Eye (tissue), 1 donor: ENCODE results near the gene AGPAT1.
A peak's percentile ranks its signal among the peaks of the same experiment; 100 is the strongest.

ENCODE experiments used
- DNase-seq: peaks from one replicate; pipeline ENCODE4 v3.0.0-alpha.2; 2015

The AGPAT1 gene

DNA sequence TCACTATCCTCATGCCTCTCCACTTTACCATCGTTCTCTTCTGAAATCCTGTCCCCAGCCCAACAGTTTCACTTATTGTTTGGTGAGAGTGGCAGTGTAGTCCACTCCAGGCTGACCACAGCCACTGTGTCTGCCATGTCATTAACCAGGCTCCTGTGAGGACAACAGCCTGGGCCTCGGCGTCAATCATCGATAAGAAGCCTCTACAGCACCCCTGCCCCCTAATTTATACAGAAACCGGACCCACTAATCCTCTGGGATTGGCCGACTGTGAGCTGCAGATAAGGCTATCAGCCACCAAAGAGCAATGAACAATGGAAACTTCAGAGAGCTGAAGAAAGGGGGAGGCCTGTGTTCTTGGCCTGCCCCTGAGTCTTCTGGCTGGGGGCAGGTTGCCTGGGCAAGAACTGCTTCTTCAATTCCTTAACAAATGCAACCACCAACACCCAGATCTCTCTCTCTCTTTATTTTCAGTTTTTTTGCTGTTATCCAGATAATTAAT is 8.1 kb downstream of the AGPAT1 start:
- DNase-seq: no peak

GRCh38 chr6:32167154-32167760 is 8.6 kb downstream of the AGPAT1 start:
- no peak for DNase-seq

- DNase-seq: no peak
Observed at GRCh38 chr6:32166411-32167061, 9.3 kb downstream of the AGPAT1 start.

- DNase-seq: no peak
Observed at GRCh38 chr6:32164295-32164694, 11.6 kb downstream of the AGPAT1 start, which contains the start of gene EGFL8. EGFL8 (plus strand) TSS chr6:32164595; CDS start chr6:32166166, 1,571 bp downstream.

DNA sequence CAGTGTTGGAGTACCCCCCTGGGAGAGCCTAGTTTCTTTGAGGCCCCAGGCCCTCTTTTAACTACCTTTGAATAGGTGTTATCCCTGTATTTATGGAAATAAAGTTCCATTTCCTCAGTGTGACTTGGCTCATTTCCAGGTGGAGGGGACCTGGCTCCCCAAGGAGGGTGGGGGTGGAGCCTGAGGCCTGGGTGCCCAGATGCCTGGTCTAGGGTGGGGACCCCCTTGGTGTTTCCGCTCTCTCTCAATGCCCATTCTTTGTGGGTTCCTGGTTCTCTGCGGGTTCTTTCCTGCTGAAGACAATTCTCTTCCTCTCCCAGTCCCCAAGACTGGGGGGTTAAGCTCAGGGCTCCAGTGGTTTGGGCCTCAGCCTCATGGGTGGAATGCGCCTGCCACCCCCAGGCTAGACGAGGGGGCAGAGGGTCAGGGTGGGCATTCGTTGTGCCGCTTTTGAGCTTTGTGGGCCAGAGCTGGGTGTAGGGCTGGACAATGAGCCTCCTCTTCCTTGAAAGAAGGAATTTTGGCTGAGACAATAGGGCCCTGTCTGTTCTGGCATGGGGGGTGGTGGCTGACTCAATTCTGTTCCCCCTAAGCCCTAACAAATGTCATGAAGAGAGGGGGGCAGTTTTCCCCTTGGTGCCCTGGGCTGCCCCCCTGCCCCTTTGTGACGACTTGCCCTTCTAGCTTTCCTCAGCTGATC is 12.2 kb downstream of the AGPAT1 start:
- no peak for DNase-seq

DNA sequence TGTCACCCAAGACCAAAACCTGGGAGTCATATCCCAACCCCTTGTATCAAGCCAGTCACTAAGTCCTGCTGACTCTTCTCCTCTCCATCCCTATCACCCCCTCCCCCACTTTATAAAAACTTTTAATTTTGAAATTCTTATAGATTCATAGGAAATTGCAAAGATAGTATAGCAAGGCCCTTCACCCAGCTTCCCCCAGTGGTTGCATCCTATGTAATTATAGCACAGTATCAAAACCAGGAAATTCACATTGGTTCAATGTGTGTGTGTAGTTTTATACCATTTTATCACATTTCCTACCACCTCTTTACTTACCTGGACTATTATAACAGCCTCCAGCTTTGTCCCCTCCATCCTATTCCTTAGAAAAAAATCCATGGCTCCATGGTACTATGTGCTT is 17.8 kb downstream of the AGPAT1 start:
- DNase-seq: no peak

DNA sequence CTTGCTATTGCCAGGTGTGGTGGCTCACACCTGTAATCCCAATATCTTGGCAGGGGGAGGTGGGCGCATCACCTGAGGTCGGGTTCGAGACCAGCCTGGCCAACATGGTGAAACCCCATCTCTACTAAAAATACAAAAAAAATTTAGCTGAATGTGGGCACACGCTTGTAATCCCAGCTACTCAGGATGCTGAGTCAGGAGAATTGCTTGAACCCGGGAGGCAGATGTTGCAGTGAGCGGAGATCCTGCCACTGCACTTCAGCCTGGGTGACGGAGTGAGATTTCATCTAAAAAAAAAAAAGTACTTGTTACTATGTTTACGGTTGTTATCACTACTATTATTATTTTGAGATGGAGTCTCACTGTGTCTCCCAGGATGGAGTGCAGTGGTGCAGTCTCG is 19.0 kb downstream of the AGPAT1 start:
- DNase-seq: no peak

DNA sequence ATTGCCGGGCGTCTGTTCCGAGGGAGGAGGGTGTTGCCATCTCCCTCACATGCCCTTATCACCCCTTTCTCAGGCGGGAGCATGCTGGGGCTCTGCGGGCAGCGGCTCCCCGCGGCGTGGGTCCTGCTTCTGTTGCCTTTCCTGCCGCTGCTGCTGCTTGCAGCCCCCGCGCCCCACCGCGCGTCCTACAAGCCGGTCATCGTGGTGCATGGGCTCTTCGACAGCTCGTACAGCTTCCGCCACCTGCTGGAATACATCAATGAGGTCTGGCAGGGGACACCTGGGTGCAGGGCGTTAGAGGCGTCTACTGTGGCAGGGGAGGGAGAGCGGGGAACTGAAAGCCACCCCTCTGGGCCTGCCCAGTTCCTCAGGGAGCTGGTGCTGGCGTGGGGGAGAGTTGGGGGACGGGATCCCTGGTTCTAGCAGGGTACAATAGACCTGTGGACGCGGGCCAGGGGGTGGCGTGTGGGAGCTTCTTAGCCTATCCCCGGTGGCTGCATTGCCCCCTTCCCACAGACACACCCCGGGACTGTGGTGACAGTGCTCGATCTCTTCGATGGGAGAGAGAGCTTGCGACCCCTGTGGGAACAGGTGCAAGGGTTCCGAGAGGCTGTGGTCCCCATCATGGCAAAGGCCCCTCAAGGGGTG is 21.2 kb downstream of the AGPAT1 start:
- DNase-seq: peak; percentile 84

GRCh38 chr6:32153564-32154513 is 22.0 kb downstream of the AGPAT1 start, which contains the start of gene PPT2:
PPT2 (plus strand) TSS chr6:32154141; CDS start chr6:32154595, 454 bp downstream.
- peak; percentile 97 for DNase-seq

GRCh38 chr6:32152769-32153563 is 22.9 kb downstream of the AGPAT1 start:
- DNase-seq: peak; percentile 81

GRCh38 chr6:32151863-32152768 is 23.8 kb downstream of the AGPAT1 start, which contains the start of gene PRRT1:
PRRT1 (minus strand) TSS chr6:32151939; CDS start chr6:32151827, 112 bp downstream.
- peak; percentile 39 for DNase-seq

- DNase-seq: peak; percentile 62
Observed at GRCh38 chr6:32151181-32151862, 24.6 kb downstream of the AGPAT1 start.

DNA sequence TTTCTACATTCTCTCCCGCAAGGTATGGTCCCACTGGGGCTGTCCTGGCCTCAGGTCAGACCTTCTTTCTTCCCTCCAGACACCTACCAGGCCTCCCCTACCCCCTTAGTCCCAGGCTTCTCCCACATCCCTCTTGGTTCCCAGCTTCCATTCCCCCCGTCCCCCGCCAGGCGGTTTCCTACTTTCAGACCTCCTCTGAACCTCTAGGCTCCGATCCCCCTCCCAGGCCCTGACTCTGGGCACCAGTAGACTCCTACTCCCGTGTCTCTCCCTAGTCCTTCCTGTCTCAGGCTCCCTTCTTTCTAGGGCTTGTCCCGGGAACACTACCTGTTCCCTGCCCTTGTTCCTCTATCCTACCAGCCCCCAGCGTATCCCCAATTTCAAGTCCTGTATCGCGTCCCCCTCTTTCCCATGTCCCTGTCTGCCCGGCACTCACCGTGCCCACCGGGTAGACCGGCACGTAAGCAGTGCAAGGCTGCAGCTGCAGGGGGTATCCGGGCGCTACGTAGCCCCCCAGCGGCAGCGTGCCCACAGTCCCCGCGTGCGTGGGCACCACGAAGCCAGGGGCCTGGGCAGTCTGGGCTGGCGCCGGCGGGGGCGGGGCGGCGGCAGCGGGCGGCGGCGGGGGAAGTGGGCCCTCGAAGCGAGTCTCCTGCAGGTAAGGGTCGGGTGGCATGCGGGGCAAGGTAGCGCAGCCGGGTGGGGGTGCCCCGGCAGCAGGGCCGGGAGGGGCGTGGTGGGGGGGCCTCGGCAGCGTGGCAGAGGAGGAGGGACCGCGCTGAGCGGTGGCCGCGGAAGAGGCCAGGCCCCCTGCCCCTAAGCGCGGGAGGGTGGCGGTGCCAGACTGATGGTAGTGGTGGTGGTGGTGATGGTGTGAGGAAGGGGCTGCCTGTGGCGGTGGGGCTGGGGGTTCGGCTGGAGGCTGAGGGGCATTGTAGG is 25.7 kb downstream of the AGPAT1 start:
- DNase-seq: no peak

DNA sequence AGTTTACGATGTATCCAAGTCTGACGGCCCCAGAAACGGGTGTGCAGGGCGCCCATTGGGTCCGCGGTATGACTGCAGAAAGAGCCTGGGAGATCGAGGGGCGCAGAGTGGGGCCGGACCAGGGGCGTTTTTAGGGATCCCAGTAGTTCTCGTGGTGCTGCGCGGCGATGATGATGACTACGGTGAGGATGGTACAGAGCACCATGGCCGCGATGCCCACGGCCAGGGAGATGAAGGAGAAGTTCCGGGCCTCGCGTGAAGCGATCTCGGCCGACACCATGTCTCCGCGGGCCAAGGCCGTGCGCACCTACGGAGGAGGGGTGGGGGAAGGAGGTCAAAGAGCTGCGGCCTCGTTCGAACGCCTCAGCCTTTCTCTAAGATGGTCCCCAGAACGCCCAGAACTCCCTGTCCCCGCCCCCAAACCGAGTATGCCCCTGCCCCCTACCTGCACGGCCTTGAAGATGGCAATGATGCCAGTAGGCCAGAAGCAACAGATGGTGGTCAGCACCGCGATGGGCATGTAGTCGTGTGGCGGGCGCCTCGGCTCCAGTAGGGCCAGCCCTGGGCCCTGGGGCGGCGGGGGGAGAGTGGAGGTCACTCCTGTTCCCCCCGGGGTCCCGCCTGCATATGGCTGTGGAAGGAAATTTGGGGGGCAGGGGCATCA is 26.7 kb downstream of the AGPAT1 start:
- DNase-seq: no peak

GRCh38 chr6:32148289-32149091 is 27.4 kb downstream of the AGPAT1 start:
- peak; percentile 91 for DNase-seq

- no peak for DNase-seq
Observed at GRCh38 chr6:32147401-32148132, 28.3 kb downstream of the AGPAT1 start.
